ENCODE results near the gene MGAT4D. TPM values are rescaled to one million over a fixed set of nuclear protein-coding genes. Genes with fewer than 3 reads are reported as not detected.

Gene MGAT4D
- under 1 TPM in 1 of 6 donors, not detected in 5; 0.79 TPM for total RNA-seq

GRCh38 chr4:140497747-140498636 lies at the start of gene MGAT4D:
Gene MGAT4D (minus strand): TSS chr4:140498293. CDS start chr4:140498222, 71 bp downstream.
- no peaks in the 10 kb centered on the region for H3K36me3 ChIP-seq
- peak within 1 kb of the TSS in 3 of 4 donors; percentile 14 to 32 (median 27) for H3K4me3 ChIP-seq
- H3K4me1 ChIP-seq, result peaks cover 0 to 10% (median 6%) of the 10 kb centered on the region in 4 donors
- DNase-seq (peak in 1 of 2 donors; percentile 84), ATAC-seq (ENCODE audit: low FRiP score in 2 of 2) (peak in 1 of 2 donors; percentile 58)
- no peak for TF ChIP-seq EP300 (IDR thresholded peaks at IDR 0.05)
- no peak for TF ChIP-seq POLR2AphosphoS5 (IDR thresholded peaks at IDR 0.05)
- TF ChIP-seq, protein P1, sequence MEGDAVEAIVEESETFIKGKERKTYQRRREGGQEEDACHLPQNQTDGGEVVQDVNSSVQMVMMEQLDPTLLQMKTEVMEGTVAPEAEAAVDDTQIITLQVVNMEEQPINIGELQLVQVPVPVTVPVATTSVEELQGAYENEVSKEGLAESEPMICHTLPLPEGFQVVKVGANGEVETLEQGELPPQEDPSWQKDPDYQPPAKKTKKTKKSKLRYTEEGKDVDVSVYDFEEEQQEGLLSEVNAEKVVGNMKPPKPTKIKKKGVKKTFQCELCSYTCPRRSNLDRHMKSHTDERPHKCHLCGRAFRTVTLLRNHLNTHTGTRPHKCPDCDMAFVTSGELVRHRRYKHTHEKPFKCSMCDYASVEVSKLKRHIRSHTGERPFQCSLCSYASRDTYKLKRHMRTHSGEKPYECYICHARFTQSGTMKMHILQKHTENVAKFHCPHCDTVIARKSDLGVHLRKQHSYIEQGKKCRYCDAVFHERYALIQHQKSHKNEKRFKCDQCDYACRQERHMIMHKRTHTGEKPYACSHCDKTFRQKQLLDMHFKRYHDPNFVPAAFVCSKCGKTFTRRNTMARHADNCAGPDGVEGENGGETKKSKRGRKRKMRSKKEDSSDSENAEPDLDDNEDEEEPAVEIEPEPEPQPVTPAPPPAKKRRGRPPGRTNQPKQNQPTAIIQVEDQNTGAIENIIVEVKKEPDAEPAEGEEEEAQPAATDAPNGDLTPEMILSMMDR (IDR thresholded peaks at IDR 0.05), result no peak
- no peak for TF ChIP-seq POLR2A (IDR thresholded peaks at IDR 0.05)
- no peaks in the 10 kb centered on the region for H3K9me3 ChIP-seq
- peaks cover 0 to 14% (median 6%) of the 10 kb centered on the region in 4 donors for H3K27me3 ChIP-seq
- WGBS, 2 donors, result 12 to 13% methylated on average over 25 to 47 of the region's 68 CpGs
- no peak within 1 kb of the TSS for H3K27ac ChIP-seq

DNA sequence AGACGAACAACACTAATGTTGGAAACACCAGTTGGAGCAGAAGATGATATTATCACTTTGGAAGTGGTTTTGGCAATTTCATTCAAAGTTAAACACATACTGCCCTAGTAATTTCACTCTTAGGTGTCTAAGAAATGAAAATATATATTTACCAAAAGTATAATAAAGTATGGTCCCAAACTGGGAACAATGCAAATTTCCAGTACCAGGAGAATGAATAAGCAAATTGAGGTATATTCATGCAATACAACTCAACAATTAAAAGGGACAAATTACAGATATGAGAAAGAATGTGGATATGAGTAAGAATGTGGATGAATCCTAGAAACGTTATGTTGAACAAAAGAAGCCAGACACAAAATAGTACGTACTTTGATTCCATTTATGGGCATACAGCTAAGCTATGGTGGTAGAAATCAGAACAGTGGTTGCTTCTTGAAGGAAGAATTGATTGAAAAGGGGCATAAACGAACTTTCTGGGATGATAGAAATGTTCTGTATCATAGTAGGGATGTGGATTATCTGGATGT lies 35.9 kb upstream of the MGAT4D start:
- ATAC-seq (ENCODE audit: low FRiP score in 2 of 2) (no peak), DNase-seq (no peak)
- Histone ChIP-seq H3K9me3 (no peaks in the 10 kb centered on the region), H3K27me3 (no peaks in the 10 kb centered on the region), H3K36me3 (peaks cover 0 to 35% (median 10%) of the 10 kb centered on the region in 4 donors), H3K27ac (no peak overlapping the region), H3K4me3 (no peak overlapping the region), H3K4me1 (no peaks in the 10 kb centered on the region)
- 93 to 94% methylated on average over 4 of the region's 4 CpGs for WGBS, 2 donors
- TF ChIP-seq, protein P1 (IDR thresholded peaks at IDR 0.05), result no peak
- no peak for TF ChIP-seq EP300 (IDR thresholded peaks at IDR 0.05)
- TF ChIP-seq POLR2AphosphoS5 (IDR thresholded peaks at IDR 0.05), result no peak
- TF ChIP-seq POLR2A (IDR thresholded peaks at IDR 0.05), result no peak

- no peak overlapping the region for H3K4me3 ChIP-seq
- no peaks in the 10 kb centered on the region for H3K27me3 ChIP-seq
- H3K27ac ChIP-seq, result no peak overlapping the region
- DNase-seq (no peak), ATAC-seq (ENCODE audit: low FRiP score in 2 of 2) (no peak)
- H3K4me1 ChIP-seq, result peaks cover 0 to 10% (median 2%) of the 10 kb centered on the region in 4 donors
- H3K36me3 ChIP-seq, result peaks cover 0 to 19% (median 0%) of the 10 kb centered on the region in 4 donors
- no peaks in the 10 kb centered on the region for H3K9me3 ChIP-seq
- WGBS, 2 donors, result 84 to 95% methylated on average over 1 of the region's 1 CpG
- TF ChIP-seq, protein P1 (IDR thresholded peaks at IDR 0.05), result no peak
- TF ChIP-seq POLR2AphosphoS5 (IDR thresholded peaks at IDR 0.05), result no peak
- TF ChIP-seq EP300 (IDR thresholded peaks at IDR 0.05), result no peak
- TF ChIP-seq POLR2A (IDR thresholded peaks at IDR 0.05), result no peak
Measured at GRCh38 chr4:140529434-140529833, 31.3 kb upstream of the MGAT4D start.

DNA sequence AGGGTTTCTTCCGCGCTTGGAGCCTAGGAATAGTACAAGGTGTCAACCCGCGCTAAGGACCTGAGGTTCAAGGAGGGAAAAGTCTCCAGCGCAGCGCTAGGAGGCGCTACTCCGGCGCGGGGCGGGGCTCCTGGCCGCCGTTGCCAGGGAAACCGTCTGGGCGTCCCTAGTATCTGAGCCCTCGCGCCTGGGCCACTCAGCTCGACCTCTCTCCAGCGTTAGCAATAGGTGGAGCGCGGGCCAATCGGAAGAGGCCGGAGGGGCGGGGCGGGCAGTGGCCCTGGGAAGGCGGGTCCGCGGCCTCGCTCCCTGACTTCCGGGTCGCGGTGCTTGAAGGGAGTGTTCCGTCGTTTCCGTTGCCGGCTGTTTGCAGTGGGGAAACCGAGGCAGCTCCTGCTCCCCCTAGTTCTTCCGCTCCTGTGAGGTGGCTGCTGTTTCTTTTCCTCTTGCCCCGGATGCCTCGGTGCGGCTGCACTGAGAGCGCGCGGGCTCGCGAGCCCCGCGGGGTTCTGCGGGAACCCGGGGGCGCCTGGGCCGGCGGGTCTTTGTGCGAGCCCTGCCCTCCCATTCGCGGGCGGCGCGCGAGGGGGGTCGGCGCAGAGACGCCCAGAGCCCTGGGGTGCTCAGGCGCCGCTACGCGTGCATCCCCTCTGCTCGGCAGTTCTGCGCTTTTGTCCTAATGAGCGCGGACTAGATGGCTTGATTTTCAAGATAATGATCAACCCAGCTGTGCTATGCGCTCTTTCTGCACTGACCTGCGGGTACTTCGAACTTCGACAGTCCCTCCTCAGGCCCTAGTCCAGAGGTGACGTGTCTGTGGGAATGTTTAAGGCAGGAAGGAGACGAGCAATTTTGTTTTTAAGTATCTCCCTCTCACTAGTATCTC lies 26.0 kb upstream of the MGAT4D start, which contains the start of gene ELMOD2:
TSS of gene ELMOD2 (plus strand) at position 312 of the 886 bp plus-strand sequence. CDS start 1,261 bp downstream, outside the sequence.
- 0 to 1% methylated on average over 12 to 66 of the region's 77 CpGs for WGBS, 2 donors
- H3K4me3 ChIP-seq, result peak within 1 kb of the TSS; percentile 74 to 98 (median 76)
- H3K9me3 ChIP-seq, result no peaks in the 10 kb centered on the region
- DNase-seq (peak; percentile 99 to 100), ATAC-seq (ENCODE audit: low FRiP score in 2 of 2) (peak; percentile 100)
- no peaks in the 10 kb centered on the region for H3K27me3 ChIP-seq
- peak within 1 kb of the TSS; percentile 83 to 89 (median 84) for H3K27ac ChIP-seq
- TF ChIP-seq, protein P1 (IDR thresholded peaks at IDR 0.05), result peak; percentile 85 to 96 (median 90)
- TF ChIP-seq EP300 (IDR thresholded peaks at IDR 0.05) (no peak), POLR2AphosphoS5 (IDR thresholded peaks at IDR 0.05) (peak; percentile 65 to 74), POLR2A (IDR thresholded peaks at IDR 0.05) (peak in 3 of 4 donors; percentile 37 to 79 (median 55))
- peaks cover 0 to 11% (median 0%) of the 10 kb centered on the region in 4 donors for H3K36me3 ChIP-seq
- H3K4me1 ChIP-seq, result peaks cover 4 to 17% (median 6%) of the 10 kb centered on the region in 4 donors
